HepG2 (cell line): ENCODE measurements around the gene LGR6.

Experiments
- HDAC2 ChIP-seq: sonication (generic); formaldehyde crosslinking; IDR thresholded peaks from 2 replicates; pipeline ENCODE4 v1.4.0; 2020; ENCODE audit warnings: missing genetic modification reagents
- KAT2B ChIP-seq: fragments of 150-350 bp; IDR thresholded peaks from 2 replicates; pipeline ENCODE4 v1.6.1; 2014; ENCODE audit warnings: low read depth, low read length, borderline replicate concordance
- PAX8 ChIP-seq: sonication (generic); formaldehyde crosslinking; IDR thresholded peaks from 2 replicates; pipeline ENCODE4 v1.8.0; 2022; ENCODE audit warnings: mild to moderate bottlenecking, missing genetic modification reagents, borderline replicate concordance
- ZNF253 ChIP-seq: sonication (generic); formaldehyde crosslinking; IDR thresholded peaks from 2 replicates; pipeline ENCODE4 v1.8.0; 2022; ENCODE audit warnings: mild to moderate bottlenecking, missing genetic modification reagents, borderline replicate concordance

DNA sequence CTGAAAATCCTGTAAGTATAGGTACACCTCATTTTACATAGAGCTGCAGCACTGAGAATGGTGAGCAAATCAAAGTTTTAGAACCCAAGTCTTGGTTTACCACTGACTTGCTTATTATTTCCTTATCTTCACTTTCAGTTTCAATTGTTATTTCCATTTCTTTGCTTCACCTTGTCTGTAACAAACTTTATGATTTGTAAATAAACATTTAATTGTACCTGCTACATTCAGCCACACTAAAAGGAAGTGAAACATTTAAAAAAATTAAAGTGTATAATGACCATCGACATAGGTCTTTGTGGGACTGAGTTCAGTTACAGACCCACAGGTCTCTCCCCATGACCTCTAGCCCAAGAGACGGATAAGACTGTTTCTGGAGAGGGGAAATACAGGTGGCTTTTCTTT lies 34.4 kb downstream of the LGR6 start:
- no peak for TF ChIP-seq ZNF253 (CRISPR knock-in tag)
- no peak for TF ChIP-seq HDAC2 (CRISPR knock-in tag)
- no peak for TF ChIP-seq KAT2B
- TF ChIP-seq PAX8 (CRISPR knock-in tag) = no peak
